ENCODE measurements around the gene RAB10.

RAB10 gene

DNA sequence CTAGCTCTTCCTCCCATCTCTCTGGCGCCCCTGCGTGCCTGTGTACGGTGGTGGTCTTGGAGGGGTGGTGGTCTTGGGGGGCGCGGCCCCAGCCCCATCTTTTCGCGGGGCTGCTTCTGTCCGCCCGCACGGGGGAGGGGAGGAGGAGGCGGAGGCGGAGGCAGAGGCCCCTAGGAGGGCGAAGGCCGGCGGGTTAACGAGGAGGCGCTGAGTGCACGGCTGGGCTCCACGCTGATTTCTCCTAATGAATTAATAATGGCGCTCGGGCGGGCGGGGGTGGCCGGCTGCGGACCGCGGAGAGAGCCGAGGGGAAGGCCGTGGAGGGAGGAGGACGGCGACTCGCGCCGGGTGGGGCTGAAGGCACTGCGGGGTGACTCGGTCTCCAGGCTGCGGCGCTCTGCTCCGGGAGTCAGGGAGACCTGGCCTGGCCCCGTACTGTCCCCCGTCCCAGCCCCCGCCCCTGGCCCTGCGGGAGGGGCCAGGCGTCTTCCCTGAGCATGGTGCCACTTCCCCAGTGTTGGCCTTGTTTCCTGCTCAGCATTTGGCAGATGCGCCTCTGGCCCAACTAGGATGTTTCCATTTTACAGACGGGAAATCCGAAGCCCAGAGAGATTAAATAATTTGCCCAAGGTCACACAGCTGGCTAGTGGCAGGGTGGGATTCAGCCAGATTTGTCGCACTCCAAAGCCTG lies 145.0 kb downstream of the RAB10 start:
- peak overlapping the region; percentile 42 for H3K4me3 ChIP-seq (ENCODE audit: low read depth, low read length)
- TF ChIP-seq, protein P1, sequence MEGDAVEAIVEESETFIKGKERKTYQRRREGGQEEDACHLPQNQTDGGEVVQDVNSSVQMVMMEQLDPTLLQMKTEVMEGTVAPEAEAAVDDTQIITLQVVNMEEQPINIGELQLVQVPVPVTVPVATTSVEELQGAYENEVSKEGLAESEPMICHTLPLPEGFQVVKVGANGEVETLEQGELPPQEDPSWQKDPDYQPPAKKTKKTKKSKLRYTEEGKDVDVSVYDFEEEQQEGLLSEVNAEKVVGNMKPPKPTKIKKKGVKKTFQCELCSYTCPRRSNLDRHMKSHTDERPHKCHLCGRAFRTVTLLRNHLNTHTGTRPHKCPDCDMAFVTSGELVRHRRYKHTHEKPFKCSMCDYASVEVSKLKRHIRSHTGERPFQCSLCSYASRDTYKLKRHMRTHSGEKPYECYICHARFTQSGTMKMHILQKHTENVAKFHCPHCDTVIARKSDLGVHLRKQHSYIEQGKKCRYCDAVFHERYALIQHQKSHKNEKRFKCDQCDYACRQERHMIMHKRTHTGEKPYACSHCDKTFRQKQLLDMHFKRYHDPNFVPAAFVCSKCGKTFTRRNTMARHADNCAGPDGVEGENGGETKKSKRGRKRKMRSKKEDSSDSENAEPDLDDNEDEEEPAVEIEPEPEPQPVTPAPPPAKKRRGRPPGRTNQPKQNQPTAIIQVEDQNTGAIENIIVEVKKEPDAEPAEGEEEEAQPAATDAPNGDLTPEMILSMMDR (IDR thresholded peaks at IDR 0.05; ENCODE audit: insufficient read depth, low read depth, low read length, missing control alignments), result no peak
- DNase-seq (ENCODE audit: low read depth), result peak; percentile 29

DNA sequence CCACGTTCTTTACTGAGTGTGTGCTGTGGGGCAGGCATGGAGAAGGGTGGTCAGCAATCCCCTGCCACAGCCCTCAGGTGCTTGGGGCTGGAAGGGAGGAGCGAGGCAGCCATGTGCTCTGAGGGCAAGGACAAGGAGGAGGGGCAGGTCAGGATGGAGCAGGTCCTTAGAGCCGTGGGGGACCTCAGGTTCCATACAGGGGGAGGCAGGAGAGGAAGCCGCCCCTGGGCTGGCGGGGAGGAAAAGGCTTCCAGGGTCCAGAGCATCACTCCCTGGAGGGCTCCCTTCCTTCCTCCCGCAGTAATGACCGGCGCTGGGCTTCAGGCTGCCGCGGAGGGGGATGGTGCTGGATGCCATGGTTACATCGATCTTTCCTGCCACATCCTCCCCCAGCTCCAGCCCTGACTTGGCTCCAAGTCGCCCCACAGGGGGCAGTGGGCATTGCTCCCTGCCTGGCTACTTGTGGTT lies 145.6 kb downstream of the RAB10 start:
- TF ChIP-seq, protein P1 (IDR thresholded peaks at IDR 0.05; ENCODE audit: insufficient read depth, low read depth, low read length, missing control alignments), result no peak

DNA sequence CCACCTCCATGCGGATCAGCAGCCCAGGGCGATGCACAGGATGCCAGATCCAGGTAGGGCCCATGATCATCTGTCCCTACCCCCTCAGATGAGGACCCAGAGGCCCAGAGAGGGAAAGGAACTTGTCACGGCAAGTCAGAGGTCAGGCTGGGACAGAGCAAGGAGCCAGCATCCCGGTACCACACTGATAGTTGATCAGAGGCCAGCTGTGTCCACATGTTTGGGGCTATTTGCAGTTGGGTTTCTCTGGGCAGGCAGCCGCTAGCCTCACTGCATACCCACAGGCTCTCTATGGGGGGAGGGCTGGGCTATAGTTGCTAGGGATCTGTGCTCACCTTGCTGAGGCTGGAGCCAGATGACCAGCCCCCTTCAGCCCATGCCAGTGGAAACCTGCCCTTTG lies 148.6 kb downstream of the RAB10 start:
- DNase-seq (ENCODE audit: low read depth), result no peak
- TF ChIP-seq, protein P1 (IDR thresholded peaks at IDR 0.05; ENCODE audit: insufficient read depth, low read depth, low read length, missing control alignments), result no peak
- no peak overlapping the region for H3K4me3 ChIP-seq (ENCODE audit: low read depth, low read length)

More for the DNA sequence above, 145.6 kb downstream of the RAB10 start:
- no peak for DNase-seq (ENCODE audit: low read depth)
- H3K4me3 ChIP-seq (ENCODE audit: low read depth, low read length), result no peak overlapping the region

DNA sequence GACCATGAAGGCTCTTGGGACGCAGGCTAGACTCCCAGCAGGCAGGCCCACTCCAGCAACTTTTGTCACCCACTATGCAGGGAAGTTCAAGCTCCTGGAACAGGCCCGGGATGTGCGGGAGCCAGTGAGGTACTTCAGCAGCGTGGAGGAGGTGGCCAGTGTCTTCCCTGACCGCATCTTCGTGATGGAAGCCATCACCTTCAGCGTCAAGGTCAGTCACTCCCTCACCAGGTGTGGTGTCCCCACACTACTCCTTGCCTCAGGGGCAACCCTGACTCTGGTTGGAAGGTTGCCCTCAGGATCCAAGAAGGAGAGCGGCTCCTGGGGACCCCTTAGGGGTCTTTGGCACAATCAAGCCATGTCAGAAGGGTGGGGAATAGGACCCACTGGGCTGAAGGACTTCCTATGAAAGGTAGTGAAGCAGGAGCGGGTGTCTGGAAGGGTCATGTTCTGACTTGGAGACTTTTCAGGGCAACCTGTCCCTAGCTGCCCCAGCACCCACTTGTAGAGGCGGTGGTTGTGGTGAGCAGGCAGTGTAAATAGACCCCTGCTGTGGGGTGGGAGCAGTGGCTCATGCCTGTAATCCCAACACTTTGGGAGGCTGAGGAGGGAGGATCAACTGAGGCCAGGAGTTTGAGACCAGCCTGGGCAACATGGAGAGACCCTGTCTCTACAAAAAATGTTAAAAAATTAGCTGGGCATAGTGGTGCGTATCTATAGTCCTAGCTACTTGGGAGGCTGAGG lies 149.2 kb downstream of the RAB10 start:
- H3K4me3 ChIP-seq (ENCODE audit: low read depth, low read length), result no peak overlapping the region
- TF ChIP-seq, protein P1 (IDR thresholded peaks at IDR 0.05; ENCODE audit: insufficient read depth, low read depth, low read length, missing control alignments), result no peak
- no peak for DNase-seq (ENCODE audit: low read depth)

DNA sequence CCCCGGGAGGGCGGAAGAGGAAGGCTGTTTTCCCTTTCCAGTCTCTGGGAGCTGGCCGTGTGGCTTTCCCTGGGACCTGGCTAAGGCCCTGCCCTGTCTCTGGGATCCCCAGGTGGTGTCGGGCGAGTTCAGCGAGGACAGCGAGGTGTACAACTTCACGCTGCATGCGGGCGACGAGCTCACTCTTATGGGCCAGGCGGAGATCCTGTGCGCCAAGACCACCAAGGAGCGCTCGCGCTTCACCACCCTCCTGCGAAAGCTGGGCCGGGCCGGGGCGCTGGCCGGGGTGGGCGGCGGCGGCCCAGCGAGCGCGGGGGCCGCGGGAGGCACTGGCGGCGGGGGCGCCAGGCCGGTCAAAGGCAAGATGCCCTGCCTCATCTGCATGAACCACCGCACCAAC lies 150.2 kb downstream of the RAB10 start:
- no peak for DNase-seq (ENCODE audit: low read depth)
- TF ChIP-seq, protein P1 (IDR thresholded peaks at IDR 0.05; ENCODE audit: insufficient read depth, low read depth, low read length, missing control alignments), result no peak
- H3K4me3 ChIP-seq (ENCODE audit: low read depth, low read length), result peak overlapping the region; percentile 39

DNA sequence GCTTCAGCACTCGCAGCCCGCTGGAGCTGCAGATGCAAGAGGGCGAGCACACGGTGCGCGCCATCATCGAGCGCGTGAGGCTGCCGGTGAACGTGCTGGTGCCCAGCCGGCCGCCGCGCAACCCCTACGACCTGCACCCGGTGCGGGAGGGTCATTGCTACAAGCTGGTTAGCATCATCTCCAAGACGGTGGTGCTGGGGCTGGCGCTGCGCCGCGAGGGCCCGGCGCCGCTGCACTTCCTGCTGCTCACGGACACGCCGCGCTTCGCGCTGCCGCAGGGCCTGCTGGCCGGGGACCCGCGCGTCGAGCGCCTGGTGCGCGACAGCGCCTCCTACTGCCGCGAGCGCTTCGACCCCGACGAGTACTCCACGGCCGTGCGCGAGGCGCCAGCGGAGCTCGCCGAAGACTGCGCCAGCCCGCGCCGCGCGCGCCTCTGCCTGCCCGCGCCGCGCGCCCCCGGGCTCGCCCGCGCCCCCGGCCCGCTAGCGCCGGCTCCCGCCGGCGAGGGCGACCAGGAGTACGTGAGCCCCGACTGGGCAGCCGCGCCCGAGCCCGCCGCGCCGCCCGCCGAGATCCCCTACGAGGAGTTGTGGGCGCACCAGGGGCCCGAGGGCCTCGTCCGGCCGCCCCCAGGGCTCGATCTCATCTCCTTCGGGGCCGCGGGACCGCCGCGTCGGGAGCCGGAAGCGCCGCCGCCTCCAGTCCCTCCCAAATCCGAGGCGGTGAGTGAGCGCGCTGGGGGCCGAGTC lies 150.8 kb downstream of the RAB10 start:
- peak; percentile 86 for DNase-seq (ENCODE audit: low read depth)
- TF ChIP-seq, protein P1 (IDR thresholded peaks at IDR 0.05; ENCODE audit: insufficient read depth, low read depth, low read length, missing control alignments), result peak; percentile 59
- H3K4me3 ChIP-seq (ENCODE audit: low read depth, low read length), result peak overlapping the region; percentile 39
